ENCODE results near the gene SLC25A27.

The SLC25A27 gene

DNA sequence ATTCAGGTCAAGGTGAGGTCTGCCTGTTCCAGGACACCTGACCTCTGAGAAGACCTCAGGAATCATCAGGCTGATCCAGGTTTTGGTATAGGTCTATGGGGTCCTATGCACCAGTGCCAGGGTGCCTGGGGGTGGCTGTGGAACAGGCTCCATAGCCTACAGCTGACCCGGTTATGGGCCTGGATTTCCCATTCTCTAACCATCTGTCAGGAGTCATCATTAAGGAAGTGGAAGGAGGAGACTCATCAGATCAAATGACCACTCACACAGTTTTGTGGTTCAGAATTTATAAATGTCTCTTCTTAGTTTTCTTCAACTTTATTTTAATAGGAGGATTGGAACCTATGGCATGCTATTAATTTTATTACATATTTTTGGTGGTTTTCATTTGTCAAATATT, 67.6 kb downstream of the SLC25A27 start:
- DNase-seq, result no peak

Data from activated CD4-positive, alpha-beta T cell treated with anti-CD3 and anti-CD28 coated beads, Interleukin-2, amount 50 U/mL, for 16 hours (primary cell).